ENCODE measurements around the gene CALR3. TPM values are rescaled to one million over a fixed set of nuclear protein-coding genes. Genes with fewer than 3 reads are reported as not detected.
"Not testable (repeated sequence)": the region's sequence is repeated elsewhere in the genome, so short reads cannot be mapped to it uniquely, and the experiment has no call there.

Gene CALR3
- total and polyA plus RNA-seq, 4 donors = 0.05 to 0.08 TPM; not detected in 2

DNA sequence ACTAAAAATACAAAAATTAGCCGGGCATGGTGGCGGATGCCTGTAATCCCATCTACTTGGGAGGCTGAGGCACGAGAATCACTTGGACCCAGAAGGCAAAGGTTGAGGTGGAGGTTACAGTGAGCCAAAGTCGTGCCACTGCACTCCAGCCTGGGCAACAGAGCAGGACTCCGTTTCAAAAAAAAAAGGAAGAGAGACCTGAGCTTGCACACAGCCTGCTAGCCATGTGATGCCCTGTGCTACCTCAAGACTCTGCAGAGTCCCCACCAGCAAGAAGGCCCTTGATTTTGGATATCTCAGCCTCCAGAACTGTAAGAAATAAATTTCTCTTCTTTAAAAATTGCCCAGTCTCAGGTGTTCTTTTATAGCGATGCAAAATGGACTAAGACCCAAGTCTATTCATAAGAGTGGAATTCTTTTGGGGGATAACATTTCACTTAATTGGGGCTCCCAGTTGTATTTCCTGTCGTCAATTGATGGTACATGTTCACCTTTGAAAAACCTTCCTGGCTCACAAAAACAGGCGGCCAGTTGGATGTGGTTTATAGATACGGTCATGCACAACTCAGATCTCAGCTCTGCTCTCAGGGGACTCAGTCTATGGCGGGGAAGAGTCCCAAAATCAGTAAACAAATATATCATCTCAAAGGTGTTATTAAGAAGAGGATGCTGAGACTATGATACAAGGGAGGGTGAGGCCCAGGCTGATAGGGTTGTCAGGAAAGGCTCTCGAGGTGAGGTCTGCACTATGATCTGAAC, 48.7 kb upstream of the CALR3 start:
- peaks cover 11 to 47% (median 41%) of the 10 kb centered on the region in 4 donors for H3K4me1 ChIP-seq (ENCODE audit: control insufficient read depth in 4 of 4, insufficient read depth in 4 of 4, low read length in 3 of 4)
- H3K36me3 ChIP-seq (ENCODE audit: control insufficient read depth in 4 of 4, insufficient read depth in 3 of 4, low read depth in 1 of 4, low read length in 3 of 4) = peaks cover 0 to 2% (median 1%) of the 10 kb centered on the region in 4 donors
- no peak for DNase-seq (ENCODE audit: low spot score)
- 94% methylated on average over 11 of the region's 11 CpGs for WGBS
- H3K27ac ChIP-seq (ENCODE audit: low read depth in 1 of 2, low read length in 2 of 2) = no peak overlapping the region
- no peak overlapping the region for H3K9ac ChIP-seq (ENCODE audit: low read depth in 1 of 2, low read length in 2 of 2)
- no peaks in the 10 kb centered on the region for H3K27me3 ChIP-seq (ENCODE audit: control insufficient read depth in 4 of 4, insufficient read depth in 4 of 4, low read length in 3 of 4)
- H3K9me3 ChIP-seq (ENCODE audit: control insufficient read depth in 4 of 4, low read length in 3 of 4) = no peaks in the 10 kb centered on the region
- no peak overlapping the region for H3K4me3 ChIP-seq (ENCODE audit: low read depth in 1 of 3, low read length in 3 of 3)
- TF ChIP-seq FOXA1 (IDR thresholded peaks at IDR 0.05) (no peak), JUND (IDR thresholded peaks at IDR 0.05) (no peak), YY1 (IDR thresholded peaks at IDR 0.05) (no peak), RAD21 (IDR thresholded peaks at IDR 0.05) (no peak), FOXA2 (IDR thresholded peaks at IDR 0.05) (no peak), RXRA (IDR thresholded peaks at IDR 0.05) (no peak)
- TF ChIP-seq, protein P1, sequence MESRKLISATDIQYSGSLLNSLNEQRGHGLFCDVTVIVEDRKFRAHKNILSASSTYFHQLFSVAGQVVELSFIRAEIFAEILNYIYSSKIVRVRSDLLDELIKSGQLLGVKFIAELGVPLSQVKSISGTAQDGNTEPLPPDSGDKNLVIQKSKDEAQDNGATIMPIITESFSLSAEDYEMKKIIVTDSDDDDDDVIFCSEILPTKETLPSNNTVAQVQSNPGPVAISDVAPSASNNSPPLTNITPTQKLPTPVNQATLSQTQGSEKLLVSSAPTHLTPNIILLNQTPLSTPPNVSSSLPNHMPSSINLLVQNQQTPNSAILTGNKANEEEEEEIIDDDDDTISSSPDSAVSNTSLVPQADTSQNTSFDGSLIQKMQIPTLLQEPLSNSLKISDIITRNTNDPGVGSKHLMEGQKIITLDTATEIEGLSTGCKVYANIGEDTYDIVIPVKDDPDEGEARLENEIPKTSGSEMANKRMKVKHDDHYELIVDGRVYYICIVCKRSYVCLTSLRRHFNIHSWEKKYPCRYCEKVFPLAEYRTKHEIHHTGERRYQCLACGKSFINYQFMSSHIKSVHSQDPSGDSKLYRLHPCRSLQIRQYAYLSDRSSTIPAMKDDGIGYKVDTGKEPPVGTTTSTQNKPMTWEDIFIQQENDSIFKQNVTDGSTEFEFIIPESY (IDR thresholded peaks at IDR 0.05) = no peak
- TF ChIP-seq, protein P2, sequence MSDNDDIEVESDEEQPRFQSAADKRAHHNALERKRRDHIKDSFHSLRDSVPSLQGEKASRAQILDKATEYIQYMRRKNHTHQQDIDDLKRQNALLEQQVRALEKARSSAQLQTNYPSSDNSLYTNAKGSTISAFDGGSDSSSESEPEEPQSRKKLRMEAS (IDR thresholded peaks at IDR 0.05) = no peak
- TF ChIP-seq, protein P3, sequence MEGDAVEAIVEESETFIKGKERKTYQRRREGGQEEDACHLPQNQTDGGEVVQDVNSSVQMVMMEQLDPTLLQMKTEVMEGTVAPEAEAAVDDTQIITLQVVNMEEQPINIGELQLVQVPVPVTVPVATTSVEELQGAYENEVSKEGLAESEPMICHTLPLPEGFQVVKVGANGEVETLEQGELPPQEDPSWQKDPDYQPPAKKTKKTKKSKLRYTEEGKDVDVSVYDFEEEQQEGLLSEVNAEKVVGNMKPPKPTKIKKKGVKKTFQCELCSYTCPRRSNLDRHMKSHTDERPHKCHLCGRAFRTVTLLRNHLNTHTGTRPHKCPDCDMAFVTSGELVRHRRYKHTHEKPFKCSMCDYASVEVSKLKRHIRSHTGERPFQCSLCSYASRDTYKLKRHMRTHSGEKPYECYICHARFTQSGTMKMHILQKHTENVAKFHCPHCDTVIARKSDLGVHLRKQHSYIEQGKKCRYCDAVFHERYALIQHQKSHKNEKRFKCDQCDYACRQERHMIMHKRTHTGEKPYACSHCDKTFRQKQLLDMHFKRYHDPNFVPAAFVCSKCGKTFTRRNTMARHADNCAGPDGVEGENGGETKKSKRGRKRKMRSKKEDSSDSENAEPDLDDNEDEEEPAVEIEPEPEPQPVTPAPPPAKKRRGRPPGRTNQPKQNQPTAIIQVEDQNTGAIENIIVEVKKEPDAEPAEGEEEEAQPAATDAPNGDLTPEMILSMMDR (IDR thresholded peaks at IDR 0.05; ENCODE audit: low read depth, low read length, missing input control) = no peak
- TF ChIP-seq, protein P4, sequence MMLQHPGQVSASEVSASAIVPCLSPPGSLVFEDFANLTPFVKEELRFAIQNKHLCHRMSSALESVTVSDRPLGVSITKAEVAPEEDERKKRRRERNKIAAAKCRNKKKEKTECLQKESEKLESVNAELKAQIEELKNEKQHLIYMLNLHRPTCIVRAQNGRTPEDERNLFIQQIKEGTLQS (IDR thresholded peaks at IDR 0.05) = no peak

DNA sequence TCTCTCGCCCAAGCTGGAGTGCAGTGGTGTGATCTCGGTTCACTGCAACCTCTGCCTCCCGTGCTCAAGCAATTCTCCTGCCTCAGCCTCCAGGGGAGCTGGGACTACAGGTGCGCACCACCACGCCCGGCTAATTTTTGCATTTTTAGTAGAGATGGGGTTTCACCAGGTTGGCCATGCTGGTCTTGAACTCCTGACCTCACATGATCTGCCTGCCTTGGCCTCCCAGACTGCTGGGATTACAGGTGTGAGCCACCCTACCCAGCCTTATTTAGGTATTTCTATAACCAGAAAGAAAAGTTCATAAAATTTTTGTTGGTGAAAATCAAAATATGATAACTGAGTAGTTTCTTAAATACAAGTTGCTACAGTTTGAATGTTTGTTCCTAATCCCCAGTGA, 47.8 kb upstream of the CALR3 start:
- not testable (repeated sequence) for H3K9ac ChIP-seq (ENCODE audit: low read depth in 1 of 2, low read length in 2 of 2); H3K27ac ChIP-seq (ENCODE audit: low read depth in 1 of 2, low read length in 2 of 2); H3K4me3 ChIP-seq (ENCODE audit: low read depth in 1 of 3, low read length in 3 of 3); H3K9me3 ChIP-seq (ENCODE audit: control insufficient read depth in 4 of 4, low read length in 3 of 4); H3K36me3 ChIP-seq (ENCODE audit: control insufficient read depth in 4 of 4, insufficient read depth in 3 of 4, low read depth in 1 of 4, low read length in 3 of 4); DNase-seq (ENCODE audit: low spot score); H3K27me3 ChIP-seq (ENCODE audit: control insufficient read depth in 4 of 4, insufficient read depth in 4 of 4, low read length in 3 of 4)
- H3K4me1 ChIP-seq (ENCODE audit: control insufficient read depth in 4 of 4, insufficient read depth in 4 of 4, low read length in 3 of 4) = peaks cover 11 to 52% (median 43%) of the 10 kb centered on the region in 4 donors
- 88% methylated on average over 6 of the region's 6 CpGs for WGBS

DNA sequence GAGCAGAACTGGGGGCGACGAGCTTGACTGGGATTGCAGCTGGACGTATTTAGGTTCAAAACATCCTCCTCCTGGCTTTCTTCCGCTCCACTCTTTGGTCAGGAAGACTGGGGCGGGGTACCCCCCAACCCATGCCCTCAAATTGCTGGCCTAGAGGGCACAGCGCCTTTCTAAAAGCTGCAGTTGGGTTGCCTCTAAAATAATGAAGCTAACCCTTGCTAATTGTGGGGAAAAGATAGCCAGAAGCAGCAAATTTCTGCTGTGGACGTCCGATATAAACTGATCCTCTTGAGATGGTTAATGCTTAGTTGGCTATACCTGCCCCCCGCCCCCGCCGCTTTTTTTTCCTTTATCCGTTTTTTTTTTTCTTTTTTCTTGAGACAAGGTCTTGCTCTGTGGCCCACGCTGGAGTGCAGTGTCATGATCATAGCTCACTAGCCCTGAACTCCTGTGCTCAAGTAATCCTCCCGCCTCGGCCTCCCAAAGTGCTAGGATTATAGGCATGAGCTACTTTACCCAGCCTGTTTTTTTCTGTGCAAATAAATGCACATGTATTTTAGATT, 47.0 kb upstream of the CALR3 start:
- Histone ChIP-seq H3K4me1 (ENCODE audit: control insufficient read depth in 4 of 4, insufficient read depth in 4 of 4, low read length in 3 of 4) (peaks cover 11 to 49% (median 41%) of the 10 kb centered on the region in 4 donors), H3K27me3 (ENCODE audit: control insufficient read depth in 4 of 4, insufficient read depth in 4 of 4, low read length in 3 of 4) (no peaks in the 10 kb centered on the region), H3K9ac (ENCODE audit: low read depth in 1 of 2, low read length in 2 of 2) (peak overlapping the region; percentile 64 to 97), H3K27ac (ENCODE audit: low read depth in 1 of 2, low read length in 2 of 2) (peak overlapping the region; percentile 91 to 93), H3K4me3 (ENCODE audit: low read depth in 1 of 3, low read length in 3 of 3) (peak overlapping the region; percentile 91 to 99 (median 99)), H3K9me3 (ENCODE audit: control insufficient read depth in 4 of 4, low read length in 3 of 4) (no peaks in the 10 kb centered on the region), H3K36me3 (ENCODE audit: control insufficient read depth in 4 of 4, insufficient read depth in 3 of 4, low read depth in 1 of 4, low read length in 3 of 4) (peaks cover 0 to 6% (median 3%) of the 10 kb centered on the region in 4 donors)
- 5% methylated on average over 15 of the region's 15 CpGs for WGBS
- no peak for TF ChIP-seq YY1 (IDR thresholded peaks at IDR 0.05)
- TF ChIP-seq, protein P4 (IDR thresholded peaks at IDR 0.05) = no peak
- TF ChIP-seq, protein P3 (IDR thresholded peaks at IDR 0.05; ENCODE audit: low read depth, low read length, missing input control) = no peak
- TF ChIP-seq HNF4A (conservative IDR thresholded peaks at IDR 0.05) = no peak
- no peak for TF ChIP-seq RXRA (IDR thresholded peaks at IDR 0.05)
- TF ChIP-seq FOXA1 (IDR thresholded peaks at IDR 0.05) = no peak
- no peak for DNase-seq (ENCODE audit: low spot score)
